ENCODE results near the gene WNK2.

The WNK2 gene

GRCh38 chr9:93301291-93301811, 117.4 kb downstream of the WNK2 start:
- Histone ChIP-seq H3K4me1 (ENCODE audit: control insufficient read depth, insufficient read depth, low read length) (no peaks in the 10 kb centered on the region), H3K9me3 (ENCODE audit: control insufficient read depth, insufficient read depth, low read depth, low read length) (no peaks in the 10 kb centered on the region), H3K4me3 (ENCODE audit: low read depth, low read length) (no peak overlapping the region), H3K36me3 (ENCODE audit: control insufficient read depth in 2 of 2, insufficient read depth in 1 of 2, low read length in 2 of 2) (peaks cover 0 to 3% of the 10 kb centered on the region in 2 experiments; a peak in 1 of 3 replicates), H3K27ac (ENCODE audit: extremely low read depth, low read depth, low read length) (no peak overlapping the region)
- TF ChIP-seq ZSCAN18 (tag by site-specific recombination; IDR thresholded peaks at IDR 0.05), result no peak
- CTCF ChIA-PET, result interaction anchor here (0.8 to 3.8 kb wide), 3 partner anchors 11 to 192 kb away, joined by 3 to 29 read pairs (median 4); no protein-coding TSS in a partner anchor
- POLR2A ChIA-PET, result no interaction called here

GRCh38 chr9:93301911-93302541, 118.1 kb downstream of the WNK2 start:
- POLR2A ChIA-PET, result no interaction called here
- CTCF ChIA-PET, result interaction anchor here (0.7 to 3.8 kb wide), 18 partner anchors 10 to 441 kb away, joined by 3 to 29 read pairs (median 5); no protein-coding TSS in a partner anchor

More at GRCh38 chr9:93301911-93302541, 118.1 kb downstream of the WNK2 start:
- TF ChIP-seq ZNF585B (tag by site-specific recombination; IDR thresholded peaks at IDR 0.05), result no peak
- no peak for TF ChIP-seq ZIC2 (tag by site-specific recombination; IDR thresholded peaks at IDR 0.05)
- TF ChIP-seq ZNF529 (tag by site-specific recombination; IDR thresholded peaks at IDR 0.05; ENCODE audit: insufficient replicate concordance), result no peak
- no peak for TF ChIP-seq GLIS1 (tag by site-specific recombination; IDR thresholded peaks at IDR 0.05)
- TF ChIP-seq ZNF23 (tag by site-specific recombination; IDR thresholded peaks at IDR 0.05; ENCODE audit: borderline replicate concordance), result no peak
- no peak for TF ChIP-seq ZNF518A (tag by site-specific recombination; conservative IDR thresholded peaks at IDR 0.05; ENCODE audit: low read depth)
- no peak for TF ChIP-seq ZNF292 (tag by site-specific recombination; IDR thresholded peaks at IDR 0.05; ENCODE audit: borderline replicate concordance, low read depth)
- no peak for TF ChIP-seq ZNF426 (tag by site-specific recombination; IDR thresholded peaks at IDR 0.05)
- no peak for TF ChIP-seq ZNF747 (tag by site-specific recombination; IDR thresholded peaks at IDR 0.05)
- TF ChIP-seq ZNF24 (tag by site-specific recombination; IDR thresholded peaks at IDR 0.05), result no peak
- no peak for TF ChIP-seq PRDM4 (tag by site-specific recombination; IDR thresholded peaks at IDR 0.05)
- TF ChIP-seq KLF9 (tag by site-specific recombination; IDR thresholded peaks at IDR 0.05; ENCODE audit: low read depth), result no peak
- TF ChIP-seq ZNF624 (tag by site-specific recombination; IDR thresholded peaks at IDR 0.05), result no peak
- TF ChIP-seq ZBTB7A (tag by site-specific recombination; IDR thresholded peaks at IDR 0.05; ENCODE audit: low read depth), result no peak
- Histone ChIP-seq H3K36me3 (ENCODE audit: control insufficient read depth in 2 of 2, insufficient read depth in 1 of 2, low read length in 2 of 2) (peaks cover 0 to 3% of the 10 kb centered on the region in 2 experiments; a peak in 1 of 3 replicates), H3K9me3 (ENCODE audit: control insufficient read depth, insufficient read depth, low read depth, low read length) (no peaks in the 10 kb centered on the region), H3K27ac (ENCODE audit: extremely low read depth, low read depth, low read length) (no peak overlapping the region), H3K4me3 (ENCODE audit: low read depth, low read length) (no peak overlapping the region), H3K4me1 (ENCODE audit: control insufficient read depth, insufficient read depth, low read length) (no peaks in the 10 kb centered on the region)

Data from HEK293 (cell line).